ENCODE measurements around the gene RAB18. TPM values are rescaled to one million over a fixed set of nuclear protein-coding genes. Genes with fewer than 3 reads are reported as not detected.
"Not testable (repeated sequence)": the region's sequence is repeated elsewhere in the genome, so short reads cannot be mapped to it uniquely, and the experiment has no call there.

RAB18 gene
- polyA plus RNA-seq (2012; ENCODE audit: missing spikeins), result 31.4 TPM

GRCh38 chr10:27504007-27504807 is at the start of gene RAB18:
Gene RAB18 (plus strand): TSS chr10:27504304. CDS start chr10:27504370, 66 bp downstream.
- peak; percentile 77 for DNase-seq (ENCODE audit: insufficient read length)
- peak; percentile 99 for FAIRE-seq
- TF ChIP-seq POLR2A (IDR thresholded peaks at IDR 0.05; ENCODE audit: low read depth, low read length) (peak; percentile 90), TAF1 (IDR thresholded peaks at IDR 0.05; ENCODE audit: borderline replicate concordance, low read depth, low read length) (0 out of 2 replicates have a peak, but pooled peaks have one; percentile 31), POLR2AphosphoS5 (IDR thresholded peaks at IDR 0.05; ENCODE audit: low read depth, low read length) (peak; percentile 91)

DNA sequence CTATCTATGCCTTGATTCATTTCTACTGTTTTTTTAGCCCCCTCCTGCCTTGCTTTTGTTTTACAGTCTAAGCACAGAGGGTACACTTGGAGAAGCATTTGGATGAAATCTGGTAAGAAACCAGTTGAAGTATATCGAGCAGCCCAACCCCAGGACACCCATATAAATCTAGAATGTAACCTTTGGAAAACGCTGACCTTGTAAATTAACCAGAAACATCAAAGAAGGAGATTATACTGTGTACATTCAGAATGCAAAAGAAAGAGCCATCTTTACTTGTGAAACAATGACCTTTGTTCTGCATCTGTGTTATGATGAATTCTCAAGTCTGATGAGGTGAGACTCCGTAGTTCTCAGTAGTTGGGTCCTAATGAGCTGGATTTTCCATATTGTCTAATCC is 49.3 kb upstream of the RAB18 start:
- FAIRE-seq, result no peak
- TF ChIP-seq TAF1 (IDR thresholded peaks at IDR 0.05; ENCODE audit: borderline replicate concordance, low read depth, low read length) (no peak), POLR2A (IDR thresholded peaks at IDR 0.05; ENCODE audit: low read depth, low read length) (no peak), POLR2AphosphoS5 (IDR thresholded peaks at IDR 0.05; ENCODE audit: low read depth, low read length) (no peak)

GRCh38 chr10:27457261-27457945 is 46.7 kb upstream of the RAB18 start:
- FAIRE-seq (no peak), DNase-seq (ENCODE audit: insufficient read length) (no peak)
- TF ChIP-seq POLR2A (IDR thresholded peaks at IDR 0.05; ENCODE audit: low read depth, low read length) (no peak), TAF1 (IDR thresholded peaks at IDR 0.05; ENCODE audit: borderline replicate concordance, low read depth, low read length) (no peak), POLR2AphosphoS5 (IDR thresholded peaks at IDR 0.05; ENCODE audit: low read depth, low read length) (no peak)

More for the DNA sequence above, 49.3 kb upstream of the RAB18 start:
- no peak for DNase-seq (ENCODE audit: insufficient read length)

DNA sequence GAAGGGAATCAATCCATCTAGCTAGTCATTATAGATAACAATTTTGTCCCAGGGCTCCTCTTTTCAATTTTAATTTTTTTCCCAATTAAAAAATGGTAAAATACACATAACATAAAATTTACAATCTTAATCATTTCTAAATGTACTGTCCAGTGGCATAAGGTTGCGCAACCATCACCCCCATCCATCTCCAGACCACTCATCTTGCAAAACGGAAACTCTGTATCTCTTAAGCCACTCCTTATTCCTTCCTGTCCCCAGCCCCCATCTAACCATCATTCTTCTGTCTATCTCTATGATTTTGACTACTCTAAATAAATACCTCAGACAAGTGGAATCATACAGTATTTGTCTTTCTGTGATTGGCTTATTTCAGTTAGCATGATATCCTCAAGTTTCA is 46.1 kb upstream of the RAB18 start:
- TF ChIP-seq POLR2A (IDR thresholded peaks at IDR 0.05; ENCODE audit: low read depth, low read length) (no peak), TAF1 (IDR thresholded peaks at IDR 0.05; ENCODE audit: borderline replicate concordance, low read depth, low read length) (no peak), POLR2AphosphoS5 (IDR thresholded peaks at IDR 0.05; ENCODE audit: low read depth, low read length) (no peak)

DNA sequence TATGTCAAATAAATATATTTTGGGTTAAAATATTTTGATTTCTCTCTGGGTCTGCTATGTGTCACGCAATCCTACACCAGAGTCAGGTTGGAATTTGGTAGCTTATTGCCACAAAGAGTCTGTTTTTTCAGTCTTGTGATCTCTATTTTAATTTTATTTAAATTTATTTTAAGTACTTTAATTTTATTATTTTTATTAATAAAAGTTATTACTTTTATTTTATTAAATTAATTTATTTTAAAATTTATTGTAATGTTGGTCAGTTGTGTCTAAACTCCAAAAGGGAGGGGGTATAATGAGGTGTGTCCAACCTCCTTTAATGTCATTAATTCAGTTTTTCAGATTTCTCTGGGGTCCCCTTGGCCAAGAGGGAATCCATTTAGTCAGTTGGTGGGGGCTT is 42.8 kb upstream of the RAB18 start:
- FAIRE-seq, result no peak
- TF ChIP-seq POLR2AphosphoS5 (IDR thresholded peaks at IDR 0.05; ENCODE audit: low read depth, low read length) (no peak), POLR2A (IDR thresholded peaks at IDR 0.05; ENCODE audit: low read depth, low read length) (no peak), TAF1 (IDR thresholded peaks at IDR 0.05; ENCODE audit: borderline replicate concordance, low read depth, low read length) (no peak)
- no peak for DNase-seq (ENCODE audit: insufficient read length)

More for the DNA sequence above, 46.1 kb upstream of the RAB18 start:
- DNase-seq (ENCODE audit: insufficient read length) (no peak), FAIRE-seq (no peak)

GRCh38 chr10:27463961-27464360 is 40.1 kb upstream of the RAB18 start:
- FAIRE-seq, result no peak
- TF ChIP-seq TAF1 (IDR thresholded peaks at IDR 0.05; ENCODE audit: borderline replicate concordance, low read depth, low read length) (no peak), POLR2A (IDR thresholded peaks at IDR 0.05; ENCODE audit: low read depth, low read length) (no peak), POLR2AphosphoS5 (IDR thresholded peaks at IDR 0.05; ENCODE audit: low read depth, low read length) (no peak)
- DNase-seq (ENCODE audit: insufficient read length), result no peak

DNA sequence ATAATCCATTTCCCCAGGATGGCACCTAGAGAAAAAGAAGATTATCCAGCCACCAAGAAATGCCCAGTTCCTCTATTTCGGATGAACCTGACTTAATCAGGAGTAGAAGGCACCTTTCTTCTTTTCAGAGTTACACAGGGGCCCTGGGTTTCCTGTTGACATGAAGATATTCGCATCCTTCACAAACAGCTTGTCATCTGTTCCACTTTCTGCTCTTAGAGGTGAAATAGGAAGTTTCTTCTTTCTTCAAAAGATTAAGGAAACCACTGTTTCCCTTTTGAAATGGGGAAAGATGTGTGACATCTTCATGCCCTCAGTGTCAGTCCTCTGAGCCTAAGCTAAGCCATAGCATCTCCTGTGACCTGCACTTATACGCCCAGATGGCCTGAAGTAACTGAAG is 39.1 kb upstream of the RAB18 start:
- DNase-seq (ENCODE audit: insufficient read length) (no peak), FAIRE-seq (peak; percentile 21)
- TF ChIP-seq TAF1 (IDR thresholded peaks at IDR 0.05; ENCODE audit: borderline replicate concordance, low read depth, low read length) (no peak), POLR2A (IDR thresholded peaks at IDR 0.05; ENCODE audit: low read depth, low read length) (no peak), POLR2AphosphoS5 (IDR thresholded peaks at IDR 0.05; ENCODE audit: low read depth, low read length) (no peak)

DNA sequence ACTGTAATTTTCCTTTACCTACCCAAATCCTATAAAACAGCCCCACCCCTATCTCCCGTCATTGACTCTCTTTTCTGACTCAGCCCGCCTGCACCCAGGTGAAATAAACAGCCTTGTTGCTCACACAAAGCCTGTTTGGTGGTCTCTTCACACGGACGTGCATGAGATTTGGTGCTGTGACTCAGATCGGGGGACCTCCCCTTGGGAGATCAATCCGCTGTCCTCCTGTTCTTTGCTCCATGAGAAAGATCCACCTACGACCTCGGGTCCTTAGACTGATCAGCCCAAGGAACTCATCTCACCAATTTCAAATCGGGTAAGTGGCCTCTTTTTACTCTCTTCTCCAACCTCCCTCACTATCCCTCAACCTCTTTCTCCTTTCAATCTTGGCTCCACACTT is 38.5 kb upstream of the RAB18 start:
- not testable (repeated sequence) for DNase-seq (ENCODE audit: insufficient read length); FAIRE-seq

DNA sequence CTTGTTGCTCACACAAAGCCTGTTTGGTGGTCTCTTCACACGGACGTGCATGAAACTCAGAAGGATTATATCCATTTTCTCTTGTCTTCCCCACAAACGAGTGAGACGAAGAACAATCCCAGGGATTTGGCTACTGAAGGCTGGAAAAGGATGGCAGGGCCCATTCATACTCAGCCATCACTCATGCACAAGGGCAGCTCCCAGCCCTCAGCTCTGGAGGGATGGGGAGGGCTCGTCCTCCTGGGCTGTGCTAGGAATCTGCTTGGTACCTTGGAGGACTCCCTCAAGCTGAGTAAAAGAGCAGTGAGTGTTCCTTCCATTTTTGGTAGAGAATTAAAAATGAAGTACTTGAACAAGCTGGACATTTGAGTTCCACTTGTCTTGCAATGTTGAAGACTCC is 33.2 kb upstream of the RAB18 start:
- TF ChIP-seq TAF1 (IDR thresholded peaks at IDR 0.05; ENCODE audit: borderline replicate concordance, low read depth, low read length), result no peak
- no peak for TF ChIP-seq POLR2A (IDR thresholded peaks at IDR 0.05; ENCODE audit: low read depth, low read length)
- TF ChIP-seq POLR2AphosphoS5 (IDR thresholded peaks at IDR 0.05; ENCODE audit: low read depth, low read length), result no peak
- FAIRE-seq, result no peak
- no peak for DNase-seq (ENCODE audit: insufficient read length)

DNA sequence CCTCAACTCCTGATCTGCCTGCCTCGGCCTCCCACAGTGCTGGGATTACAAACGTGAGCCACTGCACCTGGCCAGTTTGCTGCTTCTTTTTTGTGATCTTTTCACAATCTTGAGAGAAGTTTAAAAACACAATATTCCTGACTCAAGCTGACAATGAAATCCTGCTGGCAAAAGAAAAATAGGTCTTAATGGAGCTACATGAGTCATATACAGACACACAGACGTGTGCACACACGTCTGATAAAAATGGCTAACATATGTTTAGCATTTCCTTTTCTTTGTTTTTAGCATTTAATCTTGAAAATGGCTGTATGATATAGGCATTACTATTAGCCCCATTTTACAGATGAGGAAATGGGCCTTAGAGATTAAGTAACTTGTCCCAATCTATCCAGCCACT is 29.4 kb upstream of the RAB18 start:
- DNase-seq (ENCODE audit: insufficient read length) (no peak), FAIRE-seq (no peak)
- no peak for TF ChIP-seq TAF1 (IDR thresholded peaks at IDR 0.05; ENCODE audit: borderline replicate concordance, low read depth, low read length)
- TF ChIP-seq POLR2AphosphoS5 (IDR thresholded peaks at IDR 0.05; ENCODE audit: low read depth, low read length), result no peak
- no peak for TF ChIP-seq POLR2A (IDR thresholded peaks at IDR 0.05; ENCODE audit: low read depth, low read length)

DNA sequence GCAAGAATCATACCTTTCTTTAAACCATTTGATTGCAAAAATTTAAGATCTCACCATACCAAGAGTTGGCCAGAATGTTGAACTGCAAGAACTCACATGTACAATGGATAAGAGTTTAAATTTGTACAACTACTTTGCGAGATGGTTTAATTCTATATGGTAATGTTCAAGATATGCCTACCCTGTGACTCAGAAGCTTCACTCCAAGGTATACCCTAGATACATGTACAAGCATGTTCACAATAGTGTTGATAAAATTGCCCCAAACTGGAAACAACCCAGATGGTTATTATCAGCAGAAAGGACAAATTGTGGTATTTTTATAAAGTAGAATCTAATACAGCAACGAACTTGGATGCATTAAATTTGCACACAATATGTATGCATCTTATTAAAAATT is 25.1 kb upstream of the RAB18 start:
- no peak for DNase-seq (ENCODE audit: insufficient read length)
- TF ChIP-seq POLR2AphosphoS5 (IDR thresholded peaks at IDR 0.05; ENCODE audit: low read depth, low read length), result no peak
- TF ChIP-seq POLR2A (IDR thresholded peaks at IDR 0.05; ENCODE audit: low read depth, low read length), result no peak
- TF ChIP-seq TAF1 (IDR thresholded peaks at IDR 0.05; ENCODE audit: borderline replicate concordance, low read depth, low read length), result no peak
- FAIRE-seq, result no peak

DNA sequence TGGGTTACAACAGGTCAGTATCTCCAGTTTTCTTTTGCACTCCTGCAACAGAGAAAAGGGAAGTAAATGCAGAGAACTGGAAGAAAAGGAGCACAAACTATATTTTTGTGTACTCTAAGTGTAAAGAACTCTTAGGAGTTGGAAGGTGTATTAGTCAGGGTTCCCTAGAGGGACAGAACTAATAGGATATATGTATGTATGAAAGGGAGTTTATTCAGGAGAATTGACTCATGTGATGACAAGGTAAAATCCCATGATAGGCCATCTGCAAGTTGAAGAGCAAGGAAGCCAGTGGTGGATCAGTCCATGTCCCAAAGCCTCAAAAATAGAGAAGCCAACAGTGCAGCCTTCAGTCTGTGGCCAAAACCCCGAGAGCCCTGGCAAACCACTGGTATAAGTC is 22.6 kb upstream of the RAB18 start:
- no peak for FAIRE-seq
- TF ChIP-seq POLR2A (IDR thresholded peaks at IDR 0.05; ENCODE audit: low read depth, low read length) (no peak), POLR2AphosphoS5 (IDR thresholded peaks at IDR 0.05; ENCODE audit: low read depth, low read length) (no peak), TAF1 (IDR thresholded peaks at IDR 0.05; ENCODE audit: borderline replicate concordance, low read depth, low read length) (no peak)
- no peak for DNase-seq (ENCODE audit: insufficient read length)
